Parathyroid adenoma (tissue), 2 donors: ENCODE data around the gene CACNA1B.

ENCODE experiments used
- H2AFZ ChIP-seq: fragments of 300-600 bp; sonication (generic); one replicate; pipeline ENCODE4 v1.7.0; 2017; ENCODE audit warnings: antibody characterized with exemption, mild to moderate bottlenecking
- H3K27ac ChIP-seq: fragments of 300-600 bp; sonication (generic); one replicate; pipeline ENCODE4 v1.7.0; 2017
- H3K27me3 ChIP-seq: fragments of 300-600 bp; sonication (generic); one replicate; pipeline ENCODE4 v1.7.0; 2017; ENCODE audit warnings: low read length; ENCODE audit not compliant: control insufficient read depth, insufficient read depth
- H3K36me3 ChIP-seq: fragments of 300-600 bp; sonication (generic); one replicate; pipeline ENCODE4 v1.7.0; 2017; ENCODE audit warnings: low read length; ENCODE audit not compliant: control insufficient read depth, insufficient read depth
- H3K4me1 ChIP-seq: fragments of 300-600 bp; sonication (generic); one replicate; pipeline ENCODE4 v1.7.0; 2017; ENCODE audit warnings: control low read depth
- H3K4me2 ChIP-seq: fragments of 300-600 bp; sonication (generic); one replicate; pipeline ENCODE4 v1.7.0; 2017; ENCODE audit warnings: low read length
- H3K4me3 ChIP-seq: fragments of 300-600 bp; sonication (generic); one replicate; pipeline ENCODE4 v1.7.0; 2017; ENCODE audit warnings: low read depth, low read length
- H3K79me2 ChIP-seq: fragments of 300-600 bp; sonication (generic); one replicate; pipeline ENCODE4 v1.7.0; 2017; ENCODE audit warnings: control low read depth
- H3K9ac ChIP-seq: fragments of 300-600 bp; sonication (generic); one replicate; pipeline ENCODE4 v1.7.0; 2017; ENCODE audit warnings: mild to moderate bottlenecking
- H3K9me3 ChIP-seq: fragments of 300-600 bp; sonication (generic); one replicate; pipeline ENCODE4 v1.7.0; 2017; ENCODE audit warnings: low read length; ENCODE audit not compliant: control insufficient read depth
- TF ChIP-seq, protein P1 (sequence below): fragments of 300-600 bp; sonication (generic); IDR thresholded peaks from one replicate; pipeline ENCODE4 v1.7.0; 2017; ENCODE audit warnings: antibody characterized with exemption, mild to moderate bottlenecking
- donor health status: primary hyperparathyroidism.

The CACNA1B gene

GRCh38 chr9:137836831-137837241 is 40.7 kb upstream of the CACNA1B start:
- Histone ChIP-seq H3K27ac (no peak overlapping the region), H2AFZ (no peak overlapping the region), H3K9ac (no peak overlapping the region), H3K79me2 (no peaks in the 10 kb centered on the region), H3K4me2 (no peak overlapping the region), H3K4me1 (no peaks in the 10 kb centered on the region), H3K4me3 (no peak overlapping the region), H3K27me3 (no peaks in the 10 kb centered on the region), H3K9me3 (no peaks in the 10 kb centered on the region), H3K36me3 (no peaks in the 10 kb centered on the region)
- TF ChIP-seq, protein P1, sequence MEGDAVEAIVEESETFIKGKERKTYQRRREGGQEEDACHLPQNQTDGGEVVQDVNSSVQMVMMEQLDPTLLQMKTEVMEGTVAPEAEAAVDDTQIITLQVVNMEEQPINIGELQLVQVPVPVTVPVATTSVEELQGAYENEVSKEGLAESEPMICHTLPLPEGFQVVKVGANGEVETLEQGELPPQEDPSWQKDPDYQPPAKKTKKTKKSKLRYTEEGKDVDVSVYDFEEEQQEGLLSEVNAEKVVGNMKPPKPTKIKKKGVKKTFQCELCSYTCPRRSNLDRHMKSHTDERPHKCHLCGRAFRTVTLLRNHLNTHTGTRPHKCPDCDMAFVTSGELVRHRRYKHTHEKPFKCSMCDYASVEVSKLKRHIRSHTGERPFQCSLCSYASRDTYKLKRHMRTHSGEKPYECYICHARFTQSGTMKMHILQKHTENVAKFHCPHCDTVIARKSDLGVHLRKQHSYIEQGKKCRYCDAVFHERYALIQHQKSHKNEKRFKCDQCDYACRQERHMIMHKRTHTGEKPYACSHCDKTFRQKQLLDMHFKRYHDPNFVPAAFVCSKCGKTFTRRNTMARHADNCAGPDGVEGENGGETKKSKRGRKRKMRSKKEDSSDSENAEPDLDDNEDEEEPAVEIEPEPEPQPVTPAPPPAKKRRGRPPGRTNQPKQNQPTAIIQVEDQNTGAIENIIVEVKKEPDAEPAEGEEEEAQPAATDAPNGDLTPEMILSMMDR: no peak

DNA sequence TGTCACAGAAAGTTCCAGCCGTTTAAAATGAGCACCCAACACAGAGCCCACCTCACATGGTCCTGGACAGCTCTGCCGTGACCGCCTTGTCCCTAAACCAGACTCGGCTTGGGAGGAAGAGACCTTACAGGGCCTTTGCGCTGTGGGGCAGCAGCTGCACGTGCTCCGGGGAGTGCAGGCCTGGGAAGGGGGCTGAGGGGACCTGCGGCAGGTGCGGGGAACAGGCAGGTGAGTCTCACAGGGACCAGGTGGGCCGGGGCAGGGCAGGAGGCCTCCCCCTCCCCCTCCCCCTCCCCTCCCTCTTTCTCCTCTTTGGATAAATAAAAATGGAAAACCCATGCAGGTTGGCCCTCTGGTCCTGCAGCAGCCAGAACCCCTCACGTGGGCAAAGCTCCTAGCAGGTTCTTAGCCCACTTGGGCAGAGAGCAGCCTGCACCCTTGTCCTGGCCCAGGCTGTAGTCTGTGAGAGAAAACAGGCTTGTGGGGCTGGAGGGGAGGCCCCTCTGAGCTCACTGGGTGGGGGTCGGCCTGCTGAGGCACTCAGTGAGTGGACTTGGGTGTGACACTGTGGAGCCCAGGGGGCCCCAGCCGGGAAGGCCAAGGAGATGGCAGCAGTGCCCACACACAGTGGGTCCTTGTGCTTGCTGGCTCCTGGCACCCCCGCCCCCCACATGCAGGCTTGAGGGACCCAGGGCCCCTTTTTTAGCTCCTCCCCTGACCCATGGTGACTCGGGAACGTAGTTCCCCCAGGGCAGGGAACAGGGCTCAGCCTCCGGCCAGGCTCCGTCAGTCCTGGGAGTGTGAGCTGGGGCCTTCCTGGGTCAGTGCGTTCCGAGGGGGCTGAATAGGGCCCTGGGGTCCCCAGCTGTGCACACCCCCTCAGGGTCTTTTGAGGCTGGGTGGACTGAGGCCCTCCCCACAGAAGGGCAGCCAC is 40.0 kb upstream of the CACNA1B start:
- Histone ChIP-seq H3K27me3 (no peaks in the 10 kb centered on the region), H3K4me3 (no peak overlapping the region), H3K27ac (no peak overlapping the region), H2AFZ (no peak overlapping the region), H3K4me2 (no peak overlapping the region), H3K9ac (no peak overlapping the region), H3K36me3 (no peaks in the 10 kb centered on the region), H3K9me3 (no peaks in the 10 kb centered on the region), H3K4me1 (no peaks in the 10 kb centered on the region), H3K79me2 (no peaks in the 10 kb centered on the region)
- TF ChIP-seq, protein P1: no peak

DNA sequence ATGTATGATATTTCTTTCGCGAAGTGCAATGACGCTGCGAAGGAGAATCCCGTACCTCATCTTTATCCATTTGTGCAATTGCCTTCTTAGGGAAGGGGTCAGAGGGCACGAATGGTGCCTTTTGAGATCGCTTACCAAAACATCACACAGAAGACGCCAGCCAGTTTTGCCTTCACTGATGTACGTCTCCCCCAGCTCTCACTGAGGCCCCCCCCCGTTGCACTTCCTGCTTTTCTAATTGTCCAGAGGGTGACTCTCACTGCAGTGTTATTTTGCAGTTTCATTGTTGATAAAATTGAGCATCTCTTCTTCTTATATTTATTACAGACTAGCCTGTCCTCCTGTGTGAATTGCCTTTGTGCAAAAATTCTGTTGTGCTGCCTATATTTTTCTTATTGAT is 39.0 kb upstream of the CACNA1B start:
- TF ChIP-seq, protein P1: no peak
- no peaks in the 10 kb centered on the region for H3K27me3 ChIP-seq
- no peaks in the 10 kb centered on the region for H3K36me3 ChIP-seq

GRCh38 chr9:137843355-137843754 is 34.2 kb upstream of the CACNA1B start:
- Histone ChIP-seq H3K27me3 (no peaks in the 10 kb centered on the region), H2AFZ (no peak overlapping the region), H3K9me3 (no peaks in the 10 kb centered on the region), H3K27ac (no peak overlapping the region), H3K4me3 (no peak overlapping the region), H3K9ac (no peak overlapping the region), H3K79me2 (no peaks in the 10 kb centered on the region), H3K4me1 (no peaks in the 10 kb centered on the region), H3K36me3 (no peaks in the 10 kb centered on the region), H3K4me2 (no peak overlapping the region)
- TF ChIP-seq, protein P1: no peak

More for the DNA sequence above, 39.0 kb upstream of the CACNA1B start:
- H3K4me3 ChIP-seq: no peak overlapping the region
- no peak overlapping the region for H2AFZ ChIP-seq
- H3K9ac ChIP-seq: no peak overlapping the region
- no peak overlapping the region for H3K27ac ChIP-seq
- no peaks in the 10 kb centered on the region for H3K4me1 ChIP-seq
- no peaks in the 10 kb centered on the region for H3K79me2 ChIP-seq
- H3K9me3 ChIP-seq: no peaks in the 10 kb centered on the region
- no peak overlapping the region for H3K4me2 ChIP-seq
